HCT116 (cell line): ENCODE measurements around the gene RNF183. TPM values are rescaled to one million over a fixed set of nuclear protein-coding genes. Genes with fewer than 3 reads are reported as not detected.

Experiments used
- ATAC-seq: fragments of 200-7000 bp; cut with Tn5 transposase; 2 replicates; pipeline ENCODE4 v1.9.1; 2020; ENCODE audit warnings: mild to moderate bottlenecking, moderate library complexity
- BruUV-seq: library from RNA; stranded (reverse); fragments of 400-500 nt; replicated peaks from 2 replicates; lab custom pipeline; 2021; lab: Mats Ljungman, UMichigan
- CTCF ChIA-PET: fragments of 300-600 bp; sonication (Branson Sonifier 250); formaldehyde crosslinking; loops from one replicate; lab custom pipeline; 2021; ENCODE audit warnings: antibody characterized with exemption; lab: Charles Lee
- POLR2A ChIA-PET: fragments of 300-600, 350-600 bp; sonication (Branson Sonifier 250); formaldehyde crosslinking; loops from one replicate; lab custom pipeline; 2021; ENCODE audit warnings: antibody characterized with exemption; lab: Charles Lee
- RAD21 ChIA-PET, 2 experiments: fragments of 300-600 bp; sonication (Branson Sonifier 250); formaldehyde crosslinking; loops; one replicate each; lab custom pipeline; 2023; ENCODE audit warnings: low total read pairs in 2 of 2; ENCODE audit not compliant: uncharacterized antibody in 2 of 2, unreplicated experiment in 2 of 2, low non-redundant PET in 1 of 2; lab: Charles Lee
- DNase-seq: peaks from one replicate; pipeline ENCODE4 v3.0.0-alpha.2; 2010; ENCODE audit warnings: low read depth, low spot score
- H2AFZ ChIP-seq: fragments of 200-600 bp; shearing (Covaris generic), sonication (generic); 2 replicates; pipeline ENCODE4 v1.6.1; 2017; ENCODE audit warnings: low read depth, mixed run types, mixed read lengths, antibody characterized with exemption, low read length; ENCODE audit not compliant: poor library complexity, severe bottlenecking
- H3K27ac ChIP-seq: 2 replicates; pipeline ENCODE4 v1.5.1; 2012; ENCODE audit warnings: low read depth, low read length
- H3K27me3 ChIP-seq: fragments of 200-600 bp; sonication (generic); 2 replicates; pipeline ENCODE4 v1.6.1; 2016; ENCODE audit warnings: mixed run types, low read length, mixed read lengths; ENCODE audit not compliant: insufficient read depth
- H3K36me3 ChIP-seq, 2 experiments: fragments of 200-500 bp in 1 of 2; fragments of 200-600 bp in 1 of 2; sonication (Bioruptor generic) in 1 of 2; sonication (generic) in 1 of 2; 2 replicates each; pipeline versions ENCODE4 v1.5.1 to v1.6.1; 2014 to 2016; ENCODE audit warnings: low read length in 2 of 2, inconsistent platforms in 1 of 2, mixed read lengths in 1 of 2, mixed run types in 1 of 2; ENCODE audit not compliant: insufficient read depth in 2 of 2, control insufficient read depth in 1 of 2
- H3K4me1 ChIP-seq, 2 experiments: fragments of 200-600 bp in 1 of 2; sonication (generic) in 1 of 2; 2 replicates each; pipeline versions ENCODE4 v1.5.1 to v1.6.1; 2012 to 2017; ENCODE audit warnings: low read length in 2 of 2, inconsistent platforms in 1 of 2, mild to moderate bottlenecking in 1 of 2, mixed read lengths in 1 of 2, mixed run types in 1 of 2, moderate library complexity in 1 of 2; ENCODE audit not compliant: insufficient read depth in 2 of 2, control insufficient read depth in 1 of 2
- H3K4me2 ChIP-seq: fragments of 200-600 bp; sonication (generic); 2 replicates; pipeline ENCODE4 v1.6.1; 2017; ENCODE audit warnings: mixed run types, low read length, mixed read lengths
- H3K4me3 ChIP-seq, 2 experiments: fragments of 200-600 bp in 1 of 2; sonication (generic) in 1 of 2; replicated peaks in 1 of 2; 2 replicates each; pipeline ENCODE4 v1.5.1; 2011 to 2016; ENCODE audit warnings: low read length in 2 of 2, control low read depth in 1 of 2, low read depth in 1 of 2, mild to moderate bottlenecking in 1 of 2, mixed read lengths in 1 of 2, mixed run types in 1 of 2
- H3K79me2 ChIP-seq: fragments of 200-600 bp; sonication (generic); 2 replicates; pipeline ENCODE4 v1.6.1; 2017; ENCODE audit warnings: mild to moderate bottlenecking, mixed run types, low read length, moderate library complexity, mixed read lengths; ENCODE audit not compliant: insufficient read depth
- H3K9ac ChIP-seq: fragments of 200-600 bp; sonication (generic); 2 replicates; pipeline ENCODE4 v1.6.1; 2016; ENCODE audit warnings: low read length, mixed read lengths
- H3K9me2 ChIP-seq: fragments of 200-600 bp; sonication (generic), shearing (Covaris generic); 2 replicates; pipeline ENCODE4 v1.6.1; 2017; ENCODE audit warnings: mixed run types, mild to moderate bottlenecking, moderate library complexity; ENCODE audit not compliant: insufficient read depth
- H3K9me3 ChIP-seq, 2 experiments: fragments of 200-500 bp in 1 of 2; fragments of 200-600 bp in 1 of 2; sonication (Bioruptor generic) in 1 of 2; sonication (generic) in 1 of 2; 2 replicates each; pipeline ENCODE4 v1.6.1; 2014 to 2017; ENCODE audit warnings: low read length in 2 of 2, mixed read lengths in 2 of 2, inconsistent platforms in 1 of 2, low read depth in 1 of 2, mild to moderate bottlenecking in 1 of 2, mixed run types in 1 of 2, moderate library complexity in 1 of 2; ENCODE audit not compliant: control insufficient read depth in 1 of 2, insufficient read depth in 1 of 2
- H4K20me1 ChIP-seq: fragments of 200-600 bp; sonication (generic), shearing (Covaris generic); 2 replicates; pipeline ENCODE4 v1.6.1; 2017; ENCODE audit warnings: mixed run types, mild to moderate bottlenecking, moderate library complexity; ENCODE audit not compliant: insufficient read depth
- CEBPB ChIP-seq: IDR thresholded peaks from 2 replicates; pipeline ENCODE4 v1.6.1; 2012; ENCODE audit warnings: low read depth
- EZH2 ChIP-seq: fragments of 200-600 bp; sonication (generic); IDR thresholded peaks from 2 replicates; pipeline ENCODE4 v1.6.1; 2017; ENCODE audit warnings: antibody characterized with exemption, mixed run types
- FOSL1 ChIP-seq: IDR thresholded peaks from 2 replicates; pipeline ENCODE4 v1.6.1; 2012; ENCODE audit warnings: low read depth
- MAX ChIP-seq: IDR thresholded peaks from 2 replicates; pipeline ENCODE4 v1.6.1; 2012
- POLR2A ChIP-seq: IDR thresholded peaks from 2 replicates; pipeline ENCODE4 v1.7.0; 2011; ENCODE audit warnings: borderline replicate concordance; ENCODE audit not compliant: insufficient read depth, insufficient read length; ENCODE audit errors: extremely low read depth
- RAD21 ChIP-seq: IDR thresholded peaks from 2 replicates; pipeline ENCODE4 v1.6.1; 2012; ENCODE audit warnings: low read depth, mild to moderate bottlenecking
- REST ChIP-seq: IDR thresholded peaks from 2 replicates; pipeline ENCODE4 v1.6.1; 2012; ENCODE audit warnings: low read depth
- SP1 ChIP-seq: IDR thresholded peaks from 2 replicates; pipeline ENCODE4 v1.6.1; 2012; ENCODE audit warnings: low read depth
- TCF7L2 ChIP-seq: IDR thresholded peaks from 2 replicates; pipeline ENCODE4 v1.7.0; 2011; ENCODE audit warnings: borderline replicate concordance, inconsistent platforms; ENCODE audit not compliant: insufficient read depth, insufficient read length; ENCODE audit errors: extremely low read depth
- ZFX ChIP-seq: fragments of 450-650 bp; IDR thresholded peaks from 2 replicates; pipeline ENCODE4 v1.6.1; 2017
- intact Hi-C: fragments of 100-400 bp; cut with micrococcal nuclease; formaldehyde crosslinking; loops from 2 replicates; pipeline ENCODE4 v1.10.0; 2022
- total RNA-seq: library from RNA; stranded (reverse); gene quantifications from one replicate; pipeline ENCODE4 v1.2.1, GENCODE V29; 2021; ENCODE audit not compliant: unreplicated experiment

Gene RNF183
- total RNA-seq, 1 experiment from 2014 or later = 0.12 TPM

GRCh38 chr9:113301548-113301947, 1.6 kb downstream of the RNF183 start:
- ChIA-PET RAD21 (no interaction called here), POLR2A (no interaction called here), CTCF (no interaction called here)
- 0 out of 2 replicates have a peak, but pooled peaks cover 6% of the 10 kb centered on the region for H3K27me3 ChIP-seq
- no peak for ATAC-seq
- H3K4me1 ChIP-seq = no peaks in the 10 kb centered on the region
- H4K20me1 ChIP-seq = no peaks in the 10 kb centered on the region
- no peaks in the 10 kb centered on the region for H3K79me2 ChIP-seq
- no TSS peak for BruUV-seq
- no peak for TF ChIP-seq REST
- no peaks in the 10 kb centered on the region for H3K9me2 ChIP-seq
- H3K4me2 ChIP-seq = no peak overlapping the region
- H3K36me3 ChIP-seq = no peaks in the 10 kb centered on the region
- H3K27ac ChIP-seq = no peak overlapping the region
- no peak overlapping the region for H3K9ac ChIP-seq
- no peak overlapping the region for H3K4me3 ChIP-seq
- H2AFZ ChIP-seq = no peak overlapping the region
- intact Hi-C loops = loop anchor here (10.0 kb wide), 1 partner anchor 353 kb away; no protein-coding TSS in a partner anchor
- no peaks in the 10 kb centered on the region for H3K9me3 ChIP-seq
- DNase-seq = no peak

GRCh38 chr9:113299800-113300292, 3.3 kb downstream of the RNF183 start:
- ATAC-seq = no peak
- Histone ChIP-seq H2AFZ (no peak overlapping the region), H3K27me3 (0 out of 2 replicates have a peak, but pooled peaks cover 6% of the 10 kb centered on the region), H3K4me3 (no peak overlapping the region), H3K79me2 (no peaks in the 10 kb centered on the region), H3K9me2 (no peaks in the 10 kb centered on the region), H3K4me1 (no peaks in the 10 kb centered on the region), H4K20me1 (no peaks in the 10 kb centered on the region), H3K9me3 (no peaks in the 10 kb centered on the region), H3K4me2 (no peak overlapping the region), H3K27ac (no peak overlapping the region), H3K36me3 (no peaks in the 10 kb centered on the region), H3K9ac (no peak overlapping the region)
- BruUV-seq = no TSS peak
- POLR2A ChIA-PET = interaction anchor here (1.4 kb wide), 1 partner anchor 111 kb away, joined by 4 read pairs; the partner anchor contains the start of genes C9orf43 and POLE3
- CTCF ChIA-PET = no interaction called here
- DNase-seq = no peak
- RAD21 ChIA-PET = no interaction called here
- intact Hi-C loops = loop anchor here (10.0 kb wide), 1 partner anchor 355 kb away; no protein-coding TSS in a partner anchor
- no peak for TF ChIP-seq ZFX
- TF ChIP-seq CEBPB = no peak
- TF ChIP-seq REST = no peak
- no peak for TF ChIP-seq POLR2A
- TF ChIP-seq EZH2 = no peak
- TF ChIP-seq RAD21 = no peak
- no peak for TF ChIP-seq MAX
- no peak for TF ChIP-seq TCF7L2
- TF ChIP-seq SP1 = no peak
- TF ChIP-seq FOSL1 = no peak
